ENCODE results near the gene SLC7A11. TPM values are rescaled to one million over a fixed set of nuclear protein-coding genes. Genes with fewer than 3 reads are reported as not detected.

Gene SLC7A11
- total and polyA plus RNA-seq, 2 experiments from 2014 or later = 5.1 to 24.3 TPM

- Histone ChIP-seq H4K20me1 (ENCODE audit: insufficient read depth, poor library complexity, severe bottlenecking) (no peaks in the 10 kb centered on the region), H3K27ac (no peak overlapping the region), H3K9me3 (ENCODE audit: low read depth) (no peaks in the 10 kb centered on the region), H3K79me2 (no peaks in the 10 kb centered on the region), H3K36me3 (replicated peaks; ENCODE audit: insufficient read depth, low read depth) (no peaks in the 10 kb centered on the region), H3K4me1 (ENCODE audit: insufficient read depth) (no peaks in the 10 kb centered on the region), H3K4me2 (no peak overlapping the region), H2AFZ (no peak overlapping the region), H3K27me3 (no peaks in the 10 kb centered on the region), H3K4me3 (no peak overlapping the region), H3K9me2 (replicated peaks; ENCODE audit: insufficient read depth) (no peaks in the 10 kb centered on the region)
- no peak for TF ChIP-seq EZH2phosphoT487 (IDR thresholded peaks at IDR 0.05; ENCODE audit: low read depth, severe bottlenecking, unreplicated experiment)
- TF ChIP-seq EZH2 (IDR thresholded peaks at IDR 0.05; ENCODE audit: borderline replicate concordance) = no peak
- no peak for TF ChIP-seq CTCF (IDR thresholded peaks at IDR 0.05; ENCODE audit: poor library complexity)
- no peak for DNase-seq (ENCODE audit: low spot score)
- WGBS (ENCODE audit: low lambda C conversion rate, missing lambda C conversion rate) = 80% methylated on average over 4 of the region's 4 CpGs
Observed at GRCh38 chr4:138223231-138223910, 18.8 kb downstream of the SLC7A11 start.

GRCh38 chr4:138222046-138222445 is 20.1 kb downstream of the SLC7A11 start:
- Histone ChIP-seq H3K9me3 (ENCODE audit: low read depth) (no peaks in the 10 kb centered on the region), H3K27ac (peak overlapping the region; percentile 8), H3K4me3 (no peak overlapping the region), H3K4me2 (no peak overlapping the region), H2AFZ (no peak overlapping the region), H3K36me3 (replicated peaks; ENCODE audit: insufficient read depth, low read depth) (no peaks in the 10 kb centered on the region), H4K20me1 (ENCODE audit: insufficient read depth, poor library complexity, severe bottlenecking) (no peaks in the 10 kb centered on the region), H3K27me3 (no peaks in the 10 kb centered on the region), H3K79me2 (no peaks in the 10 kb centered on the region), H3K4me1 (ENCODE audit: insufficient read depth) (no peaks in the 10 kb centered on the region), H3K9me2 (replicated peaks; ENCODE audit: insufficient read depth) (no peaks in the 10 kb centered on the region)
- DNase-seq (ENCODE audit: low spot score) = peak; percentile 17
- WGBS (ENCODE audit: low lambda C conversion rate, missing lambda C conversion rate) = 38% methylated on average over 4 of the region's 4 CpGs
- TF ChIP-seq CTCF (IDR thresholded peaks at IDR 0.05; ENCODE audit: poor library complexity) (no peak), EZH2phosphoT487 (IDR thresholded peaks at IDR 0.05; ENCODE audit: low read depth, severe bottlenecking, unreplicated experiment) (no peak), EZH2 (IDR thresholded peaks at IDR 0.05; ENCODE audit: borderline replicate concordance) (no peak)

GRCh38 chr4:138218976-138219375 is 23.2 kb downstream of the SLC7A11 start:
- no peak for TF ChIP-seq CTCF (IDR thresholded peaks at IDR 0.05; ENCODE audit: poor library complexity)
- TF ChIP-seq EZH2 (IDR thresholded peaks at IDR 0.05; ENCODE audit: borderline replicate concordance) = no peak
- TF ChIP-seq EZH2phosphoT487 (IDR thresholded peaks at IDR 0.05; ENCODE audit: low read depth, severe bottlenecking, unreplicated experiment) = no peak
- Histone ChIP-seq H4K20me1 (ENCODE audit: insufficient read depth, poor library complexity, severe bottlenecking) (no peaks in the 10 kb centered on the region), H3K79me2 (no peaks in the 10 kb centered on the region), H3K27ac (no peak overlapping the region), H3K27me3 (no peaks in the 10 kb centered on the region), H3K4me2 (no peak overlapping the region), H2AFZ (no peak overlapping the region), H3K4me1 (ENCODE audit: insufficient read depth) (no peaks in the 10 kb centered on the region), H3K9me2 (replicated peaks; ENCODE audit: insufficient read depth) (no peaks in the 10 kb centered on the region), H3K9me3 (ENCODE audit: low read depth) (no peaks in the 10 kb centered on the region), H3K4me3 (no peak overlapping the region), H3K36me3 (replicated peaks; ENCODE audit: insufficient read depth, low read depth) (no peaks in the 10 kb centered on the region)
- WGBS (ENCODE audit: low lambda C conversion rate, missing lambda C conversion rate) = 80% methylated on average over 5 of the region's 5 CpGs
- DNase-seq (ENCODE audit: low spot score) = no peak
